HG03378 (cell line): Measurements from ENCODE around the gene ZNF518B.
A peak's percentile ranks its signal among the peaks of the same experiment; 100 is the strongest.

Source experiments
- ATAC-seq: cut with Tn5 transposase; IDR thresholded peaks from one replicate; pipeline ENCODE4 v1.9.1; 2021; ENCODE audit warnings: mild to moderate bottlenecking, moderate library complexity; ENCODE audit not compliant: unreplicated experiment

Gene ZNF518B, protein sequence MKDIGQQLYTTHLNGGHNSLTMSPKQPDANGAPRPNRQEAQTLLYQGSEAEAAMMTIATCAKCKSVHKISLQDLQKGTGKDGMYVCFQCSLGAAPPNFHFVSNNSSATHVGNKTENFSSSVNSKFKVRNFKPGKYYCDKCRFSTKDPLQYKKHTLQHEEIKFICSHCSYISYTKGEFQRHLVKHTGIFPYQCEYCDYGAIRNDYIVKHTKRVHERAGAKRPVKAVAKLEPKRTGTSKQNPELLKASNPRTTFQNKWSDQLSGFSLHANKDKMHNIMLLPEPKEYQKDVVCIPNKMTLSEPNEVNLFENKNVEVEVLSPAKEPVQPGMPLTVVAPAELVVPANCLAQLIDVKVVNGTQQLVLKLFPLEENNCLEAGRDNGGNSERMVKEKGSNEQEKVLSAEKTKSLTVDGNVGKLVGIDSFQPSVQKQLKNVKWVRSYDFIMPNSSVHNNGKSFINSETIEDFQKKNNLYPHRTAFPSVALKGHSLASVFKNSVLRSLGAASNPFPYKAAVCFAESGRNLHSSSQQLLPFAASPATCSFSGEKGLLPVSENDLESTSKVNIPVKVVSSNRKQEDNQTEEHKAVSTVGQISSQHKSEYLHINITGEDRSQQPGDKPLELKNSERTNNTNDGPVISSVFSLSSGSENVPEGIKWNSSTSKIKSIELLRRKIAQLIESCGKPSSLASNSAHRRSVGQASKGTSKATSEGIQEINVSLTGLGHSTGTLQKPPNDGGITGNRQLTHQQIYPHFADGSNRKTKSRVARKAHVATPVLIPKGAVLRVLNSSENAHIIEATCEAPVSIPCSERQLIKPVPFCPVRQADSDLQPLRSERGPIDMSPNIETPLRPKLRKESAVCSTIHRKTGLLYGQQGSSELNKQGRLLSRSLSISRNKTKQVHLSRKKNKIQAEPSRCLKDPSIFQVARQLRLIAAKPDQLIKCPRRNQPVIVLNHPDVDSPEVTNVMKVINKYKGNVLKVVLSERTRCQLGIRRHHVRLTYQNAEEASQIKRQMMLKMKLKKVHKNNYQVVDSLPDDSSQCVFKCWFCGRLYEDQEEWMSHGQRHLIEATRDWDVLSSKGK

DNA sequence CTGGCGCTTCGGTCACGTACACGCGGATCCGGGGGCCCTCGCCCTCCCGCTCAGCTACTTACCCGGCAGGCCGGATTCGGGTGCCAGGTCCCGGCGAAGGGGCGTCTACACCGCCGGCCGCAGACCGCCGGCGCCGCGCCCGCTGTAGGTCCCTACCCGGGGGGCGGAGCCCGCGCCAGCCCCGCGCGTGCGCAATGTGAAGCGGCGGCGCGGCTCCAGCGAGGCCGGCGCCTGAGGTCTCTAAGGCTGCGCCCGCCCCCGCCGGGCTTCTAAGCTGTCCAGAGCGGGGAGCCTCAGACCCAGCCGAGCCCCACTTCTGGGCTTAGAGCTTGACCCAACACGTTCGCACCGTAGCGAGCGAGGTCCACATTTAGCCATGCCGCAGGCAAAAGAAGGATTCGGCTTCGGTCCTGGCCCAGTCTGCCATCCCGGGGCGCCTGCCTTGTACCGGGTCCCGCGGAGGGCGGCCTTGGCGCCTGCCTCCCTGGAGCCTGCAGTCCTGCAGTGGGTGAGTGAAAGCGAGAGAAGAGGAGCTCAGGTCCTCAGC, at the start of gene ZNF518B:
Gene ZNF518B, minus strand, starts transcription at position 172 of the 547 bp plus-strand sequence. CDS start 11,098 bp downstream, outside the sequence.
- peak; percentile 61 for ATAC-seq

DNA sequence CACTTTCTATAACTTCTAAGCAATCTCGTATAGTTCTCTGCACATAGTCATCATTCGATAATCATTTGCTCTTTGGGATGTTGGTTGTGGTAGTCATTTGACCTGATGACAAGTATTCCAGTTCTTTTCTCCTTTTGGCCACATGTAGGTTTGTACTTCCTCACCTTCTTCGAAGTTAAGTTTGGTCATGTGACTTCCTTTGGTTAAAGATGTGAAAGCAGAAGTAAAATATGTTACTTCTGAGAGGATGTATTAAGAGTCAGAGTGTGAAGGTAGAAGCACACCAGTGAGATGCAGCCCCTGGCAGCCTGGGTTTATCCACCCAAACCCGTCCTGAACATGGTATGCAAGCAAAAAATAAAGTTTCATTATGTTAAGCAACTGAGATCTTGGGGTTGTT, 48.9 kb upstream of the ZNF518B start:
- ATAC-seq: no peak

DNA sequence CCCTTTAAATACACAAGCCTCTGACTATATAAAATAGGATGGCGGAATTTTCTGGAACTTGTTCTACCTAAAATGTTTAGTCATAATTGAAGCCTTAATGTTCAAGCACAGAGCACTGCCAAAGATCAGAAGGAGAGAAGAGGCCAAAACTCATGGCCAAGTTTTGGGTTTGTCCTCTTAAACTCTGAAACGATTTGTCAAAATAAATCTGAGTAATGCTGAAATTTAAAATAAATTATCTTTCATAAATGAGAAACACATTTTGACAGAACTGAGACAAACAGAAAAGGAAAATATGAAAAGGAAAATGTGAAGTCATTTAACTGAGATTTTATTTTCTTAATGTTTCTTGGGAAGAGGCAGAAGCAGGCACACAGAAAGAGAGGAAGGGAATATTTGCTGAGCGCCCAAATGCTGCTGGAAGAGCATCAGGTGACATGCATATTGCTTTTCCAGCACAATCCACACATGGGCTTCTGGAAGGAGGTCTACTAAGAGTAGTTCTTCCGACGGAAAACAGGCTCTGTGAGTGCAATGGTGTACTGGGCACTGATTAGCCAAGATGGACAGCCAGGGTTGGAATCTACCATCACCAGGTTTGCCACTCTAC, 47.4 kb upstream of the ZNF518B start:
- no peak for ATAC-seq

DNA sequence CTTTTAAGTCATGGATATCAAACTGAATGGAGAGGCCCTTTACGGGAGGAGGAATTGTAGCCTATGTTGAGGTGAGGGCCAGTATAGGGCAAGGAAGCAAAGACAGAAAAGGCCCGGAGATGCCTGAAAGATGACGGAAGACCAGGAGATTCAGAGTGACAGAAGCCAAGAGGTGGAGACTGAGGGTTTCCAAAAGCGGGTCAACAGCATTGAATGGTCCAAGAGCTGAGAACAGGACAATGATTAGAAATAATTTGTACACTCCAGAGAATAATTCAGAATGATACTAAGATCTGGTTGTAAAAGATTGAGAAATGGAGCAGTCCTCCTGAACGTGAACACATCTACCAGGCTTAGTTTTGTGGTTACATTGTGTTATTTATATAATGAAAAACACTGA, 45.5 kb upstream of the ZNF518B start:
- ATAC-seq: no peak

DNA sequence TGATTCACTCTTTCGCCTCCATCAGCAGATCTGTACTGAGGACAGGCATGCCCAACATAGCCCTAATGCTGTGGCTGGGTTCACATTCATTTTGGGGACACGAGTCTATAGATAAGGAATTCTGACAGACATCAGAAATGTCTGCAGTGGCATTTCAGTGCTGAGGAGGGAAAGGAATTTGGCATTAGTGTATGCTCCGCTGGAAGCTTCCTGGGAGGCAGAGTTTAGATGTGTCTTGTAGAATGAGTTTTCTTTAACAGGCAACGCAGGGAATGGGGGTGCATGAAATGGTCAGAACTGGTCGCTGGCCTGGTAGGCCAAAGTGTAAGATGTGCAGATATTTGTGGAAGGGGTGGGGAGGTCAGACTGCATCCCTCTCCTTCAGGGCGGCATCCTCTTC, 43.5 kb upstream of the ZNF518B start:
- ATAC-seq: no peak

DNA sequence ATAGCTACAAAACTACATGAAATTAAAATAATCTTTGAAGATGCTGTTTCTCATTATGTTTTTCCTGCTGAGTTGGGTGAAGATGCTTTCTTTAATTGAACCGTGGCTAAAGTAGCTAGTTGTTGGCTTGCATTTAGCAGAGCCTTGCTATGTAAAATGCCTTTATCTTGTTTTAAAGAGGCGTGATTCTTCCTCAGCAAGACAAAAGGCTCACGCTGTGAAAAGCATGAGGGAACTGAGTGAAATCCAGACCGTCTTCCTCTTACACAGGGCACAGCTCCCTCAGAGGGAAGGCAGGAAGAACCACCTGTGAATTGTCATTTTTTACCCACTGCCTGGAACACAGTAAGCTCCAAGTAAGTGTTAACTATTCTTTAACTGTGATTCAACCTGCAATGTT, 39.0 kb upstream of the ZNF518B start:
- no peak for ATAC-seq

DNA sequence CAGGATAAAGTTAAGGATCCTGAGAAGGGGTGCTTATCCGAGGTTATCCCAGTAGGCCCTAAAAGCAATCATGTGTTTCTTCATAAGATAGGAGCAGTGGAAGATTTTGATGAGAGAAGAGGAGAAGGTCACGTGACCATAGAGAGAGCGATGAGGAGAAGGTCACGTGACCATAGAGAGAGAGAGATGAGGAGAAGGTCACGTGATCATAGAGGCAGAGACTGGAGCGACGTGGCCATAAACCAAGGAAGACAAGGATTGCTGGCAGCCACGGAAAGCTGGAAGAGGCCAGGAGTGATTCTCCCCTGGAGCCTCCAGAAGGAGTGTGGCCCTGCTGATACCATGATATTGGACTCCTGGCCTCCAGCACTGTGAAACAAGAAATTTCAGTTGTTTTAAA, 38.4 kb upstream of the ZNF518B start:
- ATAC-seq: no peak

DNA sequence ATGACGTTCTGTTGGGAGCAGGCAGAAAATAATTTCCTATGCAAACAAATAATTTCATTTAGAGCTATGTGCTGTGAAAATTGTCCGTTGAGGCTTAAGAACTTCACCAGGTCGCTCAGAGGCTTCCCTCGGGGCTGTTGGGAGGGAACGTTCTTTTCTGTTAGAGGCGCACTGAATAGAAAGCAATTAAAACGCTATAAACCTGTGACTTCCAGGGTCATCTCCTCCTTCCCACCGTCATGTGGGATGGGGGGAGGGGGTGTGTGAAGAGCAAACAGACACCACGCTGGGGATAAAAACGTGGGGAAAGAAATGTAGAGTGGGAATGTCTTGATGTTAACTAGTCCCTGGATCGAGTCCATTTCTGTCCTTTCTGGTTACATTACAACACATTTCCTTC, 35.2 kb upstream of the ZNF518B start:
- no peak for ATAC-seq

DNA sequence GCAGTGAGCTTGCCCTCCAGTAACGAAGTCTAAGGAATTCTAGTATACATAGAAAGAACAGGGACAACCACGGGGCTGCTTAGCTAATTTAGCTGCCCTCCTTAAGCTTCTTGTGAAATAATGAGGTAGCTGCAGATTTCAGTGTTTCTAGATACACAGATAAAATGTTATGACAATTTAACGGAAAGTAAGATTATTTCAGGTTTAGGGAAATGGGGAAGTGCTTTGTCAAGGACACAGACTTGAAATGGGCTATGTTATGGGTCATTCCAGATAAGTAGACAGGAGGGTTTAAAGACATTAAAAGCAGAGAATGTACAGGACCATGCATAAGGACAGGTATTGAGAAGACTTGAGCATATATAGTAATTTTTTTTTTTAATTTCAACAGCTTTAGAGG, 34.2 kb upstream of the ZNF518B start:
- ATAC-seq: no peak

DNA sequence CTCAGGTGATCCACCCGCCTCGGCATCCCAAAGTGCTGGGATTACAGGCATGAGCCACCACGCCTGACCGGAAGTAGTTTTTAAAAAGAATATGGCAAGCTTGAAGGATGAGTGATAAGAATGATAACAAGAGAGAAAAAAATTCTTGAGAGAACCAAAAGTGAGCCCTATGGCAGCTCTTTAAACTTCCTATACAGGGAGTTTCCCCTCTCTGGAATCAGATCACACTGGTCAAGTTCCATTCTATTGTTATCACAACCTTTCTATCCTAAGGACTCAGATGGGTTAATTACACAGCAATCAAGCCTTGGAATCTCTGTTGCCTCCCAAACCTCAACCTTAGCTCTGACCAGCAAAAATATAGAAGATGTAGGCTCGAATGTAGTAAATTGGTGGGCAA, 33.8 kb upstream of the ZNF518B start:
- ATAC-seq: no peak

DNA sequence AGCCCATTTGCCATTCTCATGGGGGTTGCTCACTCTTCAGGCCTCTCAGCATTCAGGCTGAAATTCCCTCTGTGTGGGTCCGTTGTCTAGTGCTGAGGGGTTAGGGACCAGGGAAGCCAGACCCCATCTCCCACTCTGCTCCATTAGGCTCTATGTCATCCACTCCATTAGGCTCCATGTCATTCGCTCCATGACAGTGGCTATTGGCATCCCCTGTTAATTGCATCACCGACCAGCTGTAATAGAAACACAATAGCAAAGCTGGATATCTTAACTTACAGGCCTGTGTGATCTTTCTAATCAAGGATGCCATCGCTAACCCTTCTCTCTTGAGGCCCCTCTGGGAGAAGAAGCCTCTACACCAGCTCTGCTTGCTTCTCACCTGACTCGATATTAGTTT, 25.7 kb upstream of the ZNF518B start:
- no peak for ATAC-seq

DNA sequence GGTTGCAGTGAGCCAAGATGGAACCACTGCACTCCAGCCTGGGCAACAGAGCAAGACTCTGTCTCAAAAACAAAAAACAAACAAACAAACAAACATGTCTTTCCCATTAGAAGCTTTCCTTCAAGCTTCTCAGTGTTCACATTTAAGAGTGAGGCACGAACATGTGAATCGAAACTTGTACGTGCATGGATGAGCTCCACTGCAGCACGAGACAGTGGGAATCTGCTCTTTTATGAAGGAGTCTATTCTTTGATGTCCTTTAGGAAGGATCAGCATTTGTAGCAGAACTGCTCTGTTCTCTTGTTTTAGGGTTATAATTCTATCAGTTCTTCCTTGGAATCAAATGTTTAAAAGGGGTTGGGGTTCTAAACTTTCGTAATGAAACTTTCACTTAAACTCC, 23.4 kb upstream of the ZNF518B start:
- ATAC-seq: no peak

DNA sequence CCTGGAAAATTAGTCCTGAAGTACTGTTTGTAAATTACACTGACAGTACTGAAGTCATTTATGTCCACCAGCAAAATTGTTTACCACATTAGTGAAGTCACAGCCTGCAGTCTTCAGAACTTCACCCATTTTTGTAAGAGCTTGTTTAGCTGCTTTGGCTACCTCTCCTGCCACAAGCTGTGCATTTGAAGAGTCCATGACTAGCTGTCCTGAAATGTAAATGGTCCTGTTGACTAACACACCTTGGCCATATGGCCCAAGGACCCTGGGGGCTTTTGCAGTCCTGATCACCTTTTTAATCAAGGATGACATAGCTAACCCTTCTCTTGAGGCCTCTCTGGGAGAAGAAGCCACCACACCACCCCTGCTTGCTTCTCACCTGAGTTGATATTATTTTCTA, 21.4 kb upstream of the ZNF518B start:
- no peak for ATAC-seq

DNA sequence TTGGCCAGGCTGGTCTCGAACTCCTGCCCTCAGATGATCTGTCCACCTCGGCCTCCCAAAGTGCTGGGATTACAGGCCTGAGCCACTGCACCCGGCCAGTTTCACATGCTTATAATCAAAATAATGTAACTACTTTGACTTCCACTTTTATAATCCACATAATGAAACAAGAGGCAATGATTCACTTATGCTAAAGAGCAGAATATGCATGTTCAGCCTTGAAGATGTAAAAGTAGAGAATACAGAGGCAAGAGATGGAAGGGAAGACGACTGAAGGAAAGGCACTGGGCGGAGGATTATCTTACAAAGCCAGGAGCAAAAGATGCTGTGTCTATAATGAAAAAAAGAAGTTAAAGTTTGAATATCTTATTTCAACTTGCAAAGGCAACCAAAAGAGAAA, 13.3 kb upstream of the ZNF518B start:
- no peak for ATAC-seq

DNA sequence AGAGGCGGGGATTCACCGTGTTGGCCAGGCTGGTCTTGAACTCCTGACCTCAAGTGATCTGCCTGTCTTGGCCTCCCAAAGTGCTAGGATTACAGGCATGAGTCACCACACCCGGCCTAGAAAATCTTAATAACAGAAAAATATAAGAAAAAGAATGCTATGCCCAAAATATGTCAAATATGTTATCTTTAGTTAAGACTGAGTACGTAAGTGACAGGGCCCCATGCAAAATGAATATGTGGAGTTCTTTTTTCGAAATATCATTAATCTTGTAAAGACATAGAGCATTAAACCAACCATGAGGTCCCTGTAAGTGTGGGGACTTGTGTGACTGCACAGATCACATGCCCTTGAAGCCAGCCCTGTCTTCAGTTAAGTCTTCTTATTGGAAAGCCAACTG, 8.9 kb upstream of the ZNF518B start:
- ATAC-seq: no peak

DNA sequence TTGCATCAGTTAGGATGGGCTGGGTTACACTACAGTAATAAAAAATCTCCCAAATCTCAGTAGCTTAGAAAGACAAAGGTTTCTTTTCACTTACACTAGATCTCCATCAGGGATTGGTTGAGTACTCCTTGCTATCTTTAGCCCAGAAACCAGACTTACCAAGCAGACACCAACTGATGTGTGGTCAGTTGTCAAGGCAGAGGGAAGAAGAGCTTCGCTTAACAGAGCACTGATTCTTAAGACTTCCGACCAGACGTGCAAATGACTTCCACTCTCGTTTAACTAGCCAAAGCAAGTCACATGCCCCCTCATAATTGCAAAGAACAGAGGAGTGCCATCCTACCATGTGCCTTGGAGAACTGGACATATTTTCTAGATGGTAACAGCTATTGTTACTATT, 5.7 kb upstream of the ZNF518B start:
- ATAC-seq: no peak

DNA sequence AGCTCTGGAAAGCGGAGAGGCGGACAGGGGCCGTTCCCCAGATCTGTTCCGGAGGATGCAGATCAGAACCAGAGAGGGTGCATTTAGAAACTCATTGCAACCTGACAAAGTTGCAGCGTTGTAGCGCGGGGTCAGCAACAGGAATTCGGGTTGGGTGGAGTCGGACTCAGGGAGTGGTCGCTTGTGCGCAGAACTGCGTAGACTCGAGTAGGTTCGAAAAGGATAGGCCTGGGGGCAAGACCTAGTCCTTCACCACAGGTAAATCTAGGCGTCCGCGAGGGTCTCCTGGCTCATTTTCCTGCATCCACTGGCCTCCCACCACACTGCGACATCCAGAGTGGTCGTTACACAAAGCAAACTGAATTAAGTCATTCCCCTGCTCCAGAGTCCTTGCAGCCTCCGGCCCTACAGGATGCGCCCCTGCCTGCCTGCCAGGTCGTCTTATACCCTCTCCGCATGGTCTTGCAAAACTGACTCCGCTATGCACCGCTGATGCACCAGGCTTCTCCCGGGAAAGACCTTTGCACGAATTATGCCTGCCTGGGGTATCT, 4.7 kb upstream of the ZNF518B start:
- ATAC-seq: no peak

DNA sequence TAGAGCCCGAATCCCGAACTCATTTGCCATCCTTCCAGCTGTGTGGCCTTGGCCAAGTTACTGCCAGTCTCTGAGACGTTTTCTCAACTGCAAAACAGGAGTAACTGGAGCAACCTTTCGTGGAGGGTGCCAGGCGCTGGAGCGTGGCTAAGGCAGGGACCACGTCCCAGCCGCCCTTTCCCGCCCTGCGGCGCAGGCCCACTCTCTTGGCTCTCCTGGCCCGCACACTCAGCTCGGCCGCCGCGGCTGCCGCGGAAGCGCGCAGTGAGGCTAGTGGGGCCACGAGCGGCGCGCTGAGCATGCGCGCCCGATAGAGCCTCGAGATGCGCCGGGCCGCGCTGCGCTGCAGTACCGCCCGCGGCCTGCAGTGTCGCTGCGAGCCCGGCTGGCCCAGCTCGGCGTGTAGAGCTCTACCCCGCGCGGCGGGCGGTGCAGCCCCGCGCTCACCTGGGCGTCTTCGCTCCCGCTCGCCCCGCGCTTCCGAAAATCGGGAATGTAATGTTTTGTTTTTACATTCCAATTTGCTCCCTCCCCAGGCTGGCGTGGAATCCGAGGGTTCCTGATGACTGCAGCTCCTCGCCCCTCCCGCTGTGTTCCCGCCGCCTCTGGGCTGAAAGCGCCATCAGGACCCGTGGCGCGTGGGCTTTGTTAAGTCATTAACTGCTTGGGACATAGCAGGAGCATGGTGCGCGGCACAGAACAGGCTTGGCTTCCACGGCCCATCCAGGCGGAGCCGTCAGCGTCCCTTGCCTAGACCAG, 4.0 kb upstream of the ZNF518B start:
- peak; percentile 51 for ATAC-seq

DNA sequence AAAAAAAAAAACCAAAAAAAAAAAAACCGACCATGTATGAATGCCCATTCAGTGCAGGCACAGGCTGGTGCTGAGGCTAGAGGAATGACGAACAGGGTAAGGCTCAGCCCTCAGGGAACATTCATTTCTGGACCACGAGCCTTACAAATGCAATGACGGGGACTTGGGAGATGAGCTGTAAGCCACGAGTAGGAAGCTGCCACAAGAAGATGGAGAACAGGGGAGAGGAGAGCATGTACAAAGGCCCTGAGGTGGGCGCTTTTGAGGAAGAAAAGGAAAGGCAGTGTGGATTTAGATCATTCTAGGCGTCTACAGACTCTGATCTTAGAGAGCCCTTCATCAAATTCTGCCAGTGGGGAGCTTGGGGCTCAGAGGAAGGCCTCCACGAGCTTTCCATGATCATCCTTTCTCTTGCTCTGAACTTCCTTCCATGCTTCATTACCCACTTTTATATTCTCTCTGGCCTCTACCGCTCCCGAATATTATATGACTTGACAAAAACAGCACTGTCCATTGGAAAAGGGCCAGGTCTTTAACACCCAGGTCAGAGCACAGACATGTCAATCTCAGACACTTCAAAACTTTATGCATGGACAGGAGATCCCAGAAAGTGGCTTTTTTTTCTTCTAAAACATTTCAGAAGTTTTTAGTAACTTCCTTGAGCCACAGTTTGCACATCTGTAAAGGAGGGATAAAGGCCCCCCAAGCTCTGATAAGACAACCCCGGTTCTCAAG, 3.3 kb upstream of the ZNF518B start:
- ATAC-seq: no peak
